Measurements from ENCODE around the gene CUL7. TPM values are rescaled to one million over a fixed set of nuclear protein-coding genes. Genes with fewer than 3 reads are reported as not detected.
A peak's percentile ranks its signal among the peaks of the same experiment; 100 is the strongest.

CUL7 gene
- total RNA-seq, 2 experiments from 2014 or later: 13.9 TPM

- Mint-ChIP-seq H3K36me3 (ENCODE audit: low read depth) (no peaks in the 10 kb centered on the region), H3K27me3 (no peaks in the 10 kb centered on the region), H3K27ac (no peak overlapping the region), H3K4me1 (ENCODE audit: low read depth) (peaks cover 2% of the 10 kb centered on the region), H3K9me3 (no peaks in the 10 kb centered on the region), H3K4me3 (no peak overlapping the region)
- no peak for ATAC-seq
- no peak for TF ChIP-seq CTCF (IDR thresholded peaks at IDR 0.05)
- no peak for DNase-seq
- CTCF ChIA-PET: interaction anchor here (3.0 kb wide), 1 partner anchor 47 kb away, joined by 10 read pairs; no protein-coding TSS in a partner anchor
- POLR2A ChIA-PET: interaction anchor here (0.7 kb wide), 1 partner anchor 29 kb away, joined by 3 read pairs; no protein-coding TSS in a partner anchor
- intact Hi-C loops (cut with micrococcal nuclease): no loop called here
Measured at GRCh38 chr6:43096451-43097097, 42.9 kb upstream of the CUL7 start.

GRCh38 chr6:43095939-43096338 is 42.3 kb upstream of the CUL7 start:
- H3K4me1 Mint-ChIP-seq (ENCODE audit: low read depth): peaks cover 2% of the 10 kb centered on the region
- no peaks in the 10 kb centered on the region for H3K27me3 Mint-ChIP-seq
- H3K4me3 Mint-ChIP-seq: no peak overlapping the region
- intact Hi-C loops (cut with micrococcal nuclease): no loop called here
- TF ChIP-seq CTCF (IDR thresholded peaks at IDR 0.05): no peak
- H3K36me3 Mint-ChIP-seq (ENCODE audit: low read depth): no peaks in the 10 kb centered on the region
- no peak overlapping the region for H3K27ac Mint-ChIP-seq
- ChIA-PET CTCF (interaction anchor here (3.0 kb wide), 1 partner anchor 48 kb away, joined by 10 read pairs; no protein-coding TSS in a partner anchor), POLR2A (interaction anchor here (0.7 kb wide), 1 partner anchor 29 kb away, joined by 3 read pairs; no protein-coding TSS in a partner anchor)
- ATAC-seq (no peak), DNase-seq (no peak)
- H3K9me3 Mint-ChIP-seq: no peaks in the 10 kb centered on the region

GRCh38 chr6:43093436-43094289 is 40.0 kb upstream of the CUL7 start:
- no peaks in the 10 kb centered on the region for H3K36me3 Mint-ChIP-seq (ENCODE audit: low read depth)
- ChIA-PET CTCF (interaction anchor here (1.0 kb wide), 1 partner anchor 49 kb away, joined by 3 read pairs; no protein-coding TSS in a partner anchor), POLR2A (no interaction called here)
- TF ChIP-seq CTCF (IDR thresholded peaks at IDR 0.05): no peak
- ATAC-seq (peak; percentile 27), DNase-seq (no peak)
- peaks cover 2% of the 10 kb centered on the region for H3K4me1 Mint-ChIP-seq (ENCODE audit: low read depth)
- no peaks in the 10 kb centered on the region for H3K27me3 Mint-ChIP-seq
- H3K27ac Mint-ChIP-seq: no peak overlapping the region
- intact Hi-C loops (cut with micrococcal nuclease): no loop called here
- H3K9me3 Mint-ChIP-seq: no peaks in the 10 kb centered on the region
- no peak overlapping the region for H3K4me3 Mint-ChIP-seq

- ChIA-PET POLR2A (no interaction called here), CTCF (no interaction called here)
- Mint-ChIP-seq H3K27ac (no peak overlapping the region), H3K36me3 (ENCODE audit: low read depth) (no peaks in the 10 kb centered on the region), H3K27me3 (no peaks in the 10 kb centered on the region), H3K4me3 (no peak overlapping the region), H3K4me1 (ENCODE audit: low read depth) (peaks cover 2% of the 10 kb centered on the region), H3K9me3 (no peaks in the 10 kb centered on the region)
- DNase-seq: no peak
- intact Hi-C loops (cut with micrococcal nuclease): no loop called here
- no peak for ATAC-seq
- no peak for TF ChIP-seq CTCF (IDR thresholded peaks at IDR 0.05)
Measured at GRCh38 chr6:43092635-43093034, 39.0 kb upstream of the CUL7 start.

All from activated CD8-positive, alpha-beta T cell treated with anti-CD3 and anti-CD28 coated beads for 36 hours (primary cell).